IMR-90 (cell line): ENCODE results near the gene ARFGAP3. TPM values are rescaled to one million over a fixed set of nuclear protein-coding genes. Genes with fewer than 3 reads are reported as not detected.

Source experiments
- ATAC-seq: fragments of 200-7000 bp; cut with Tn5 transposase; 2 replicates; pipeline ENCODE4 v1.9.1; 2020; ENCODE audit warnings: low read depth, mild to moderate bottlenecking, moderate library complexity
- BruUV-seq: library from RNA; stranded (reverse); fragments of 400-500 nt; replicated peaks from 2 replicates; lab custom pipeline; 2021; lab: Mats Ljungman, UMichigan
- CTCF ChIA-PET: fragments of 300-600 bp; formaldehyde crosslinking; extraction: SDS; loops from one replicate; lab custom pipeline; 2021; ENCODE audit warnings: antibody characterized with exemption; lab: Yijun Ruan, JAX
- POLR2A ChIA-PET: fragments of 300-600 bp; sonication (Branson Sonifier 250); formaldehyde crosslinking; loops from one replicate; lab custom pipeline; 2022; ENCODE audit warnings: antibody characterized with exemption; ENCODE audit not compliant: unreplicated experiment; lab: Charles Lee
- DNase-seq: peaks from one replicate; pipeline ENCODE4 v3.0.0; 2013
- H2AFZ ChIP-seq: replicated peaks from 2 replicates; pipeline ENCODE3; 2013; ENCODE audit warnings: low read length, mild to moderate bottlenecking; ENCODE audit not compliant: poor library complexity
- H2AK5ac ChIP-seq: 2 replicates; pipeline ENCODE4 v1.6.1; 2013; ENCODE audit warnings: low read depth, low read length, inconsistent platforms
- H2AK9ac ChIP-seq: replicated peaks from 2 replicates; pipeline ENCODE3; 2013; ENCODE audit warnings: mild to moderate bottlenecking, low read depth, low read length, moderate library complexity; ENCODE audit not compliant: poor library complexity
- H2BK120ac ChIP-seq: 2 replicates; pipeline ENCODE4 v1.6.1; 2013; ENCODE audit warnings: low read depth, low read length, inconsistent platforms
- H2BK15ac ChIP-seq: 3 replicates; pipeline ENCODE4 v1.6.1; 2013; ENCODE audit warnings: low read depth, low read length, inconsistent platforms
- H2BK20ac ChIP-seq: 2 replicates; pipeline ENCODE4 v1.6.1; 2013; ENCODE audit warnings: low read depth, mild to moderate bottlenecking, inconsistent platforms, low read length, moderate library complexity
- H2BK5ac ChIP-seq: 2 replicates; pipeline ENCODE4 v1.6.1; 2013; ENCODE audit warnings: mild to moderate bottlenecking, low read depth, low read length, inconsistent platforms; ENCODE audit not compliant: poor library complexity, severe bottlenecking
- H3K14ac ChIP-seq: replicated peaks from 2 replicates; pipeline ENCODE4 v1.6.1; 2013; ENCODE audit warnings: low read depth, low read length, inconsistent platforms
- H3K18ac ChIP-seq: 2 replicates; pipeline ENCODE4 v1.6.1; 2013; ENCODE audit warnings: low read depth, low read length, control low read depth
- H3K23ac ChIP-seq: 2 replicates; pipeline ENCODE4 v1.6.1; 2013; ENCODE audit warnings: low read depth, low read length, inconsistent platforms
- H3K27ac ChIP-seq: 2 replicates; pipeline ENCODE4 v1.5.1; 2013; ENCODE audit warnings: mild to moderate bottlenecking, control low read depth, low read length; ENCODE audit not compliant: insufficient read depth
- H3K27me3 ChIP-seq: 2 replicates; pipeline ENCODE4 v1.6.1; 2013; ENCODE audit warnings: low read length; ENCODE audit not compliant: control insufficient read depth, insufficient read depth
- H3K36me3 ChIP-seq: 2 replicates; pipeline ENCODE4 v1.6.1; 2013; ENCODE audit warnings: low read length, mixed read lengths; ENCODE audit not compliant: control insufficient read depth, insufficient read depth
- H3K4ac ChIP-seq: 2 replicates; pipeline ENCODE4 v1.6.1; 2013; ENCODE audit warnings: low read depth, low read length, inconsistent platforms
- H3K4me1 ChIP-seq: 2 replicates; pipeline ENCODE4 v1.6.1; 2013; ENCODE audit warnings: low read length, mixed read lengths; ENCODE audit not compliant: control insufficient read depth, insufficient read depth
- H3K4me2 ChIP-seq: 2 replicates; pipeline ENCODE4 v1.6.1; 2013; ENCODE audit warnings: low read depth, mild to moderate bottlenecking, control low read depth, low read length, moderate library complexity
- H3K4me3 ChIP-seq: 2 replicates; pipeline ENCODE4 v1.5.1; 2013; ENCODE audit warnings: low read depth, mild to moderate bottlenecking, control low read depth, low read length, moderate library complexity; ENCODE audit not compliant: insufficient read depth
- H3K56ac ChIP-seq: 2 replicates; pipeline ENCODE4 v1.6.1; 2013; ENCODE audit warnings: low read length, inconsistent platforms; ENCODE audit not compliant: insufficient read depth; ENCODE audit errors: extremely low read depth
- H3K79me1 ChIP-seq, 2 experiments: 2 replicates each; pipeline ENCODE4 v1.6.1; 2013; ENCODE audit warnings: low read length in 2 of 2, inconsistent platforms in 1 of 2, low read depth in 1 of 2
- H3K9ac ChIP-seq: 2 replicates; pipeline ENCODE4 v1.6.1; 2013; ENCODE audit warnings: low read depth, low read length, control low read depth
- H3K9me1 ChIP-seq: 2 replicates; pipeline ENCODE4 v1.6.1; 2013; ENCODE audit warnings: low read length, inconsistent platforms; ENCODE audit not compliant: insufficient read depth
- H3K9me3 ChIP-seq: 2 replicates; pipeline ENCODE4 v1.6.1; 2013; ENCODE audit warnings: low read length; ENCODE audit not compliant: control insufficient read depth, insufficient read depth
- H4K20me1 ChIP-seq: 2 replicates; pipeline ENCODE4 v1.6.1; 2013; ENCODE audit warnings: low read length, inconsistent platforms; ENCODE audit not compliant: insufficient read depth
- H4K5ac ChIP-seq: 2 replicates; pipeline ENCODE4 v1.6.1; 2013; ENCODE audit warnings: mild to moderate bottlenecking, low read depth, low read length, control low read depth
- H4K8ac ChIP-seq, 2 experiments: 2 replicates each; pipeline ENCODE4 v1.6.1; 2013; ENCODE audit warnings: low read depth in 2 of 2, low read length in 2 of 2, control low read depth in 1 of 2, inconsistent platforms in 1 of 2
- H4K91ac ChIP-seq: 2 replicates; pipeline ENCODE4 v1.6.1; 2013; ENCODE audit warnings: low read depth, low read length, inconsistent platforms; ENCODE audit not compliant: insufficient read depth
- BHLHE40 ChIP-seq: fragments of 150-350 bp; IDR thresholded peaks from 2 replicates; pipeline ENCODE4 v1.6.1; 2016; ENCODE audit warnings: mild to moderate bottlenecking, low read depth, low read length
- CEBPB ChIP-seq: IDR thresholded peaks from 2 replicates; pipeline ENCODE4 v1.6.1; 2012; ENCODE audit warnings: low read depth, low read length, improper control_type of control experiment
- CHD1 ChIP-seq: IDR thresholded peaks from 2 replicates; pipeline ENCODE4 v1.6.1; 2012; ENCODE audit warnings: low read depth, low read length, improper control_type of control experiment
- CTCF ChIP-seq: conservative IDR thresholded peaks from 2 replicates; pipeline ENCODE4 v1.5.1; 2012; ENCODE audit warnings: mild to moderate bottlenecking, low read depth, low read length, improper control_type of control experiment
- ELK1 ChIP-seq: fragments of 150-350 bp; IDR thresholded peaks from 2 replicates; pipeline ENCODE4 v1.6.1; 2016; ENCODE audit warnings: low read depth, mild to moderate bottlenecking, low read length, moderate library complexity, borderline replicate concordance
- FOS ChIP-seq: fragments of 150-350 bp; IDR thresholded peaks from 2 replicates; pipeline ENCODE4 v1.6.1; 2016; ENCODE audit warnings: low read depth, low read length
- MAFK ChIP-seq: IDR thresholded peaks from 2 replicates; pipeline ENCODE4 v1.6.1; 2012; ENCODE audit warnings: low read depth, low read length, improper control_type of control experiment
- MAZ ChIP-seq: IDR thresholded peaks from 2 replicates; pipeline ENCODE4 v1.6.1; 2012; ENCODE audit warnings: low read depth, mild to moderate bottlenecking, low read length, improper control_type of control experiment, moderate library complexity, borderline replicate concordance
- MXI1 ChIP-seq: IDR thresholded peaks from 2 replicates; pipeline ENCODE4 v1.6.1; 2012; ENCODE audit warnings: low read depth, mild to moderate bottlenecking, low read length, moderate library complexity, borderline replicate concordance
- NFE2L2 ChIP-seq: fragments of 150-350 bp; IDR thresholded peaks from 2 replicates; pipeline ENCODE4 v1.6.1; 2016; ENCODE audit warnings: low read depth, mild to moderate bottlenecking, low read length
- POLR2A ChIP-seq: IDR thresholded peaks from 2 replicates; pipeline ENCODE4 v1.6.1; 2012; ENCODE audit warnings: mild to moderate bottlenecking, low read depth, low read length
- RAD21 ChIP-seq: IDR thresholded peaks from 2 replicates; pipeline ENCODE4 v1.6.1; 2012; ENCODE audit warnings: low read length, improper control_type of control experiment
- RCOR1 ChIP-seq: IDR thresholded peaks from 2 replicates; pipeline ENCODE4 v1.6.1; 2012; ENCODE audit warnings: mild to moderate bottlenecking, low read length, improper control_type of control experiment; ENCODE audit not compliant: insufficient replicate concordance
- RFX5 ChIP-seq: IDR thresholded peaks from 2 replicates; pipeline ENCODE4 v1.8.0; 2012; ENCODE audit warnings: low read depth, mild to moderate bottlenecking, low read length, moderate library complexity
- SMC3 ChIP-seq: fragments of 150-350 bp; IDR thresholded peaks from 2 replicates; pipeline ENCODE4 v1.6.1; 2016; ENCODE audit warnings: low read depth, mild to moderate bottlenecking, antibody characterized with exemption, low read length, moderate library complexity
- USF2 ChIP-seq: fragments of 150-350 bp; IDR thresholded peaks from 2 replicates; pipeline ENCODE4 v1.6.1; 2017; ENCODE audit warnings: mild to moderate bottlenecking, antibody characterized with exemption, low read length, low read depth
- WGBS, 2 experiments: methylation state at CpG; one replicate each; pipeline versions ENCODE4 v1.1.5 to v1.1.7; 2013; ENCODE audit warnings: missing lambda C conversion rate in 2 of 2; ENCODE audit not compliant: insufficient read length in 1 of 2; ENCODE audit errors: extremely low coverage in 2 of 2; 5-methylcytosine and 5-hydroxymethylcytosine counted together
- dilution Hi-C: fragments of 300-500 bp; cut with HindIII; formaldehyde crosslinking; loops from one replicate; pipeline ENCODE4 v1.14.3; 2018; ENCODE audit warnings: low sequenced_read_pairs; ENCODE audit not compliant: unreplicated experiment
- in situ Hi-C: fragments of 300-500 bp; cut with MboI; formaldehyde crosslinking; loops from 3 replicates; pipeline ENCODE4 v1.14.3; 2019; ENCODE audit warnings: low sequenced_read_pairs, inconsistent platforms, mixed read lengths
- intact Hi-C: fragments of 100-400 bp; cut with micrococcal nuclease; formaldehyde crosslinking; loops from 2 replicates; pipeline ENCODE4 v1.10.0; 2022
- polyA plus RNA-seq, 3 experiments: library from polyadenylated mRNA; depleted of rRNA; stranded (reverse); fragments of >200 nt; gene quantifications; 2 replicates each; pipeline ENCODE4 v1.2.3, GENCODE V29; 2012; ENCODE audit warnings: low replicate concordance in 1 of 3
- total RNA-seq: library from RNA; depleted of rRNA; stranded (reverse); fragments of >200 nt; gene quantifications from 2 replicates; pipeline ENCODE4 v1.2.3, GENCODE V29; 2012

The ARFGAP3 gene
- total and polyA plus RNA-seq, 2 of the 4 experiments (the other 2 are of a cell fraction), result 50.0 to 70.1 TPM

GRCh38 chr22:42766860-42767259 is 90.2 kb downstream of the ARFGAP3 start:
- H4K91ac ChIP-seq, result no peak overlapping the region
- BruUV-seq, result no TSS peak
- H3K27me3 ChIP-seq, result no peaks in the 10 kb centered on the region
- no peak overlapping the region for H3K4me2 ChIP-seq
- peak overlapping the region; percentile 65 for H2AK9ac ChIP-seq
- peak overlapping the region; percentile 54 for H2BK120ac ChIP-seq
- H2BK15ac ChIP-seq, result no peak overlapping the region
- no peak overlapping the region for H4K5ac ChIP-seq
- no peak overlapping the region for H3K4me3 ChIP-seq
- intact Hi-C loops, result no loop called here
- no peak overlapping the region for H2BK20ac ChIP-seq
- no peaks in the 10 kb centered on the region for H3K79me1 ChIP-seq
- no peak for ATAC-seq
- in situ Hi-C loops, result no loop called here
- CTCF ChIA-PET, result no interaction called here
- H4K20me1 ChIP-seq, result no peaks in the 10 kb centered on the region
- TF ChIP-seq CEBPB, result no peak
- no peak for TF ChIP-seq MAZ
- no peak for TF ChIP-seq RCOR1
- TF ChIP-seq MAFK, result no peak
- no peak for TF ChIP-seq MXI1
- TF ChIP-seq FOS, result no peak
- TF ChIP-seq RFX5, result no peak
- no peak for TF ChIP-seq RAD21
- TF ChIP-seq BHLHE40, result no peak
- no peak for TF ChIP-seq CTCF
- no peak for TF ChIP-seq SMC3
- no peak for TF ChIP-seq POLR2A
- TF ChIP-seq USF2, result no peak
- TF ChIP-seq CHD1, result no peak
- TF ChIP-seq ELK1, result no peak
- TF ChIP-seq NFE2L2, result no peak
- H3K18ac ChIP-seq, result no peak overlapping the region
- no peak overlapping the region for H2BK5ac ChIP-seq
- H4K8ac ChIP-seq, result no peak overlapping the region
- H3K4me1 ChIP-seq, result peaks cover 21% of the 10 kb centered on the region
- H3K4ac ChIP-seq, result peak overlapping the region; percentile 27
- 100% methylated on average over 1 of the region's 8 CpGs; no CpG with 5 or more reads in 1 of the 2 experiments for WGBS, 2 experiments
- H3K9me1 ChIP-seq, result peaks cover 20% of the 10 kb centered on the region
- no peak overlapping the region for H2AFZ ChIP-seq
- H3K56ac ChIP-seq, result no peak overlapping the region
- DNase-seq, result no peak
- no peak overlapping the region for H3K14ac ChIP-seq
- POLR2A ChIA-PET, result no interaction called here
- dilution Hi-C loops, result no loop called here
- H3K36me3 ChIP-seq, result no peaks in the 10 kb centered on the region
- H3K9me3 ChIP-seq, result no peaks in the 10 kb centered on the region
- H3K9ac ChIP-seq, result no peak overlapping the region
- no peak overlapping the region for H3K23ac ChIP-seq
- H3K27ac ChIP-seq, result no peak overlapping the region
- peak overlapping the region; percentile 75 for H2AK5ac ChIP-seq
